Measurements from ENCODE around the gene PI4KB. TPM values are rescaled to one million over a fixed set of nuclear protein-coding genes. Genes with fewer than 3 reads are reported as not detected.

The PI4KB gene
- total RNA-seq, 4 donors from 2014 or later = 68.0 to 95.9 (median 79.8) TPM

DNA sequence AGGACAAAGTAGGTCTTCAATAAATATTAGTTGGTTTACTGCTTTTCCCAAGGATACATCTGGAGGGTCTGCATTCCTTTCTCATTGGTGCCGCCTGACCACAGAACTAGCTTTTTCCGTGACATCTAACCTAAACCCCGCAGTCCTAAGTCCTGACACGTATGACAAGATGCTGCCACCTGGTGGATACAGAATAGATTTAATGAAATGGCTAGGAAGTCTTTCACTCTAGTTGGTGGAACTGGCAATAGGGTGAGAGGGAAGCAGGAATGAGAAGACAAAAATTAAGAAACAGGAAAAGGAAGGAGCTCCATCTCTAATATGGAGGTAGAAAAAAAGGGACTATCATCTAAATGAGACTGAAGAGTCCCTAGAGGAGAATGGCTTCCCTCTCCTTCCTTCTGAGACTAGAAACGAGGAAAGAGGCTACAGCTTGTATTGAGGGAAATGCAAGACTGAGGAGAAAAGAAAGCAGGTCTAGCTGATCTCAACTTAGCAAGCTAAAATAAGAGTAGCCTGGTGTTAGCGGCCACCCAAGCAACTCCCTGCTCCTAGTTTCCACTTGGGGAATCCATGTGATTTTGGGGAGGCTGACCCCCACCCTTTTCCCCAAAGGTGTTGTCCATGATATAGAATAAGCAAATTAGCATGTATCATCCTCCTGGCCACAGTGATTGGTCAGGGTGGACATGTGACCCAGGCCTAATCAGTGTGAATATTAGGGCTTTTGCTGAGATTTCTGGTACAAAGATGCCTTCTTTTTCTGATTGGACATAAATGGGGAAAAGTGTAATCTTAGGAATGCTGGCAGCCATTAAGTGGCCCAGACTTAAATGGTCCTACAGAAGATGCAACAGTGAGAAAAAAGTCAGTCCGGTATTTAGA lies 13.9 kb upstream of the PI4KB start:
- peaks cover 0 to 8% (median 6%) of the 10 kb centered on the region in 4 donors for H3K4me1 ChIP-seq
- in situ Hi-C loops (cut with MboI; ENCODE audit: low pct_ligation_motif_present in 1 of 4, low pct_unique_long_range_greater_than_20kb in 1 of 4, low sequenced_read_pairs in 3 of 4) = loop anchor here in 1 of 4 donors (5.0 kb wide), 1 partner anchor 44 kb away; no protein-coding TSS in a partner anchor
- 29 to 70% methylated on average over 2 to 7 of the region's 7 CpGs for WGBS, 2 donors (ENCODE audit: low coverage in 1 of 2)
- H3K9me3 ChIP-seq = no peaks in the 10 kb centered on the region
- peak overlapping the region; percentile 28 to 52 (median 45) for H3K27ac ChIP-seq
- H3K4me3 ChIP-seq = no peak overlapping the region
- intact Hi-C loops (cut with DNase I; ENCODE audit: low total_unique reads) = loop anchor here (5.0 kb wide), 1 partner anchor 39 kb away; no protein-coding TSS in a partner anchor
- DNase-seq = peak; percentile 38
- H3K27me3 ChIP-seq = no peaks in the 10 kb centered on the region
- peaks cover 0 to 9% (median 0%) of the 10 kb centered on the region in 4 donors for H3K36me3 ChIP-seq
- TF ChIP-seq, protein P1, sequence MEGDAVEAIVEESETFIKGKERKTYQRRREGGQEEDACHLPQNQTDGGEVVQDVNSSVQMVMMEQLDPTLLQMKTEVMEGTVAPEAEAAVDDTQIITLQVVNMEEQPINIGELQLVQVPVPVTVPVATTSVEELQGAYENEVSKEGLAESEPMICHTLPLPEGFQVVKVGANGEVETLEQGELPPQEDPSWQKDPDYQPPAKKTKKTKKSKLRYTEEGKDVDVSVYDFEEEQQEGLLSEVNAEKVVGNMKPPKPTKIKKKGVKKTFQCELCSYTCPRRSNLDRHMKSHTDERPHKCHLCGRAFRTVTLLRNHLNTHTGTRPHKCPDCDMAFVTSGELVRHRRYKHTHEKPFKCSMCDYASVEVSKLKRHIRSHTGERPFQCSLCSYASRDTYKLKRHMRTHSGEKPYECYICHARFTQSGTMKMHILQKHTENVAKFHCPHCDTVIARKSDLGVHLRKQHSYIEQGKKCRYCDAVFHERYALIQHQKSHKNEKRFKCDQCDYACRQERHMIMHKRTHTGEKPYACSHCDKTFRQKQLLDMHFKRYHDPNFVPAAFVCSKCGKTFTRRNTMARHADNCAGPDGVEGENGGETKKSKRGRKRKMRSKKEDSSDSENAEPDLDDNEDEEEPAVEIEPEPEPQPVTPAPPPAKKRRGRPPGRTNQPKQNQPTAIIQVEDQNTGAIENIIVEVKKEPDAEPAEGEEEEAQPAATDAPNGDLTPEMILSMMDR (IDR thresholded peaks at IDR 0.05) = peak; percentile 61 to 80 (median 65)
- no peak for TF ChIP-seq POLR2A (IDR thresholded peaks at IDR 0.05)

DNA sequence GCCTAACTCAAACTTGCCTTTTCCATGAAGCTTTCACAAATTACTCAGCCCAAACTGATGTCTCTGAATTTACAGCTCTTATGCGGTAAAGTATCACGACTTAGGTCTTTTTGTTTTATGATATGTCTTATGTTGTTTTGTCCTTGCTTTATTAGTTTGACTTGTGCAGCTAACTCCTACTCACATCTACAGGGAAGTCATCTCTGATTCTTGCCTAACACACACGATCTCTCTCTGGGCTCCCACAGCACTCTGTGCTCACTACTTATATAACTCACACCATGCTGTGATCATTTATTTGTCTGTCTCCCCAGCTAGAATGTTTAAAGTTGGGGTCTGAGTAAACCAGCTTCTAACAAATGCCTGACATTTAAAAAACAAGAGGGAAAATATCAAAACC lies 9.3 kb upstream of the PI4KB start:
- TF ChIP-seq POLR2A (IDR thresholded peaks at IDR 0.05) (no peak), POLR2AphosphoS5 (IDR thresholded peaks at IDR 0.05) (no peak), EP300 (IDR thresholded peaks at IDR 0.05; ENCODE audit: low read depth) (no peak)
- TF ChIP-seq, protein P1 (IDR thresholded peaks at IDR 0.05) = no peak
- no peak for DNase-seq
- in situ Hi-C loops (cut with MboI; ENCODE audit: low pct_ligation_motif_present in 1 of 4, low pct_unique_long_range_greater_than_20kb in 1 of 4, low sequenced_read_pairs in 3 of 4) (no loop called here), intact Hi-C loops (cut with DNase I; ENCODE audit: low total_unique reads) (no loop called here)
- no peaks in the 10 kb centered on the region for H3K36me3 ChIP-seq
- H3K4me3 ChIP-seq = no peak overlapping the region
- no peaks in the 10 kb centered on the region for H3K9me3 ChIP-seq
- peaks cover 0 to 3% (median 0%) of the 10 kb centered on the region in 4 donors for H3K4me1 ChIP-seq
- no peaks in the 10 kb centered on the region for H3K27me3 ChIP-seq
- no peak overlapping the region for H3K27ac ChIP-seq
- 83 to 94% methylated on average over 3 of the region's 3 CpGs for whole genome bisulfite sequencing, 2 donors (ENCODE audit: low coverage in 1 of 2)

DNA sequence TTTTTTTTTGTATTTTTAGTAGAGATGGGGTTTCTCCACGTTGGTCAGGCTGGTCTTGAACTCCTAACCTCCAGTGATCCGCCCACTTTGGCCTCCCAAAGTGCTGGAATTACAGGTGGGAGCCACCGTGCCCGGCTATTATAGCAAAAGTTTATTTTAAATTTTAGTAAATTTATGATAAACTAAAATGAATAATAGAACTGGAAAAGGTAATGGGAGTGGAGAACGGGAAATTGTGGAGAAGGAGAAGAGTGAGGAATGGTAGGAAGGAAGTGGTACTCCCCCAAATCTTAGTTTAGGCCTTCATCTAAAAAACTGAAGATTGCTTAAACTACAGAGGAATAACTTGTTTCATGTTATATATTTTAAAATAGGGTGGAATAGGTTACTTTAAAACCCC lies 7.6 kb upstream of the PI4KB start:
- no peak for DNase-seq
- no peaks in the 10 kb centered on the region for H3K27me3 ChIP-seq
- H3K4me1 ChIP-seq = no peaks in the 10 kb centered on the region
- TF ChIP-seq POLR2AphosphoS5 (IDR thresholded peaks at IDR 0.05) = no peak
- no peak for TF ChIP-seq POLR2A (IDR thresholded peaks at IDR 0.05)
- TF ChIP-seq EP300 (IDR thresholded peaks at IDR 0.05; ENCODE audit: low read depth) = no peak
- TF ChIP-seq, protein P1 (IDR thresholded peaks at IDR 0.05) = no peak
- intact Hi-C loops (cut with DNase I; ENCODE audit: low total_unique reads) (no loop called here), in situ Hi-C loops (cut with MboI; ENCODE audit: low pct_ligation_motif_present in 1 of 4, low pct_unique_long_range_greater_than_20kb in 1 of 4, low sequenced_read_pairs in 3 of 4) (no loop called here)
- no peak overlapping the region for H3K4me3 ChIP-seq
- no peaks in the 10 kb centered on the region for H3K36me3 ChIP-seq
- no peak overlapping the region for H3K27ac ChIP-seq
- no peaks in the 10 kb centered on the region for H3K9me3 ChIP-seq
- WGBS, 2 donors (ENCODE audit: low coverage in 1 of 2) = 87 to 93% methylated on average over 5 of the region's 5 CpGs

DNA sequence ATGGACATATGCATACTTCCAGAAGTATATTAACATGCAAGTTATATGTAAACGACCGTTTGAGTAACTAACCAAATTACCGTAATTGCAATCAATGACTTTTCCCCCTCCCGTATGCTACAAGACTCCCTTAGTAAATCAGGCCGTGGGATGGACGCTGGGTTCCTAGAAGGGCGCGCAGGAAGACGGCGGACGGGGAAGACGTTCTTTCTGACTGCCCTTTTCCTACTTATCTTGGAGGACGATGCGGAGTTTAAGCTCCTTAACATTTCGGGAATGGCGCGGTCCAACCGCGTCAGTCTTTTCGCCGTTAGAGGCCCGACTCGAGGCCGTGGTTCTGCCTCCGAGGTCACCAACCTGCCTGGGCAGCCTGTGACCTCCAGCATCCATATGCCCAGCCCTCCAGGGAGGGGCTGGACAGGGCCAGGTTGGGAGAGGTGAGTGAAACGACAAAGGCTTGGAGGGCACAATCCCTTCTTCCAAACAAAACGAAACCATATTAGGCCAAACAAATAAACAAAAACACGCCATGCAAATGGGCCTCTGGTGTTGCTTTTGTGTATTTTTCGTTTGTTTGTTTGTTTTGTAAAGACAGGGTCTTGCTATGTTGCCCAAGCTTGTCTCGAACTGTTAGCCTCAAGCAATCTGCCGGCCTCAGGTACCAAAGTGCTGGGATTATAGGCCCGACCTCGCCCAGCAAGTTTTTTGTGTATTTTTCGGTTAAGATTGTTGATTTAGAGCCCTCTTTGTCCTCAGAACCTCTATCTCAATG lies 873 bp upstream of the PI4KB start:
- Histone ChIP-seq H3K27ac (peak overlapping the region; percentile 91 to 94 (median 93)), H3K4me1 (peaks cover 6 to 29% (median 25%) of the 10 kb centered on the region in 4 donors), H3K9me3 (no peaks in the 10 kb centered on the region), H3K4me3 (peak overlapping the region; percentile 23 to 95 (median 84)), H3K27me3 (no peaks in the 10 kb centered on the region), H3K36me3 (no peaks in the 10 kb centered on the region)
- TF ChIP-seq POLR2AphosphoS5 (IDR thresholded peaks at IDR 0.05) = no peak
- no peak for TF ChIP-seq EP300 (IDR thresholded peaks at IDR 0.05; ENCODE audit: low read depth)
- no peak for TF ChIP-seq POLR2A (IDR thresholded peaks at IDR 0.05)
- TF ChIP-seq, protein P1 (IDR thresholded peaks at IDR 0.05) = no peak
- in situ Hi-C loops (cut with MboI; ENCODE audit: low pct_ligation_motif_present in 1 of 4, low pct_unique_long_range_greater_than_20kb in 1 of 4, low sequenced_read_pairs in 3 of 4) = no loop called here
- peak; percentile 26 for DNase-seq
- intact Hi-C loops (cut with DNase I; ENCODE audit: low total_unique reads) = no loop called here
- WGBS, 2 donors (ENCODE audit: low coverage in 1 of 2) = 21 to 68% methylated on average over 7 to 34 of the region's 34 CpGs

Measured in transverse colon (tissue), 4 donors.